GM12878 (cell line): ENCODE results near the gene MSRB1.

Experiments used
- EZH2 ChIP-seq: IDR thresholded peaks from 2 replicates; pipeline ENCODE4 v1.6.1; 2012; ENCODE audit warnings: low read depth, mild to moderate bottlenecking, control low read depth, inconsistent platforms, low read length, borderline replicate concordance; ENCODE audit not compliant: control insufficient read depth
- JUNB ChIP-seq: IDR thresholded peaks from 2 replicates; pipeline ENCODE4 v1.6.1; 2016; ENCODE audit warnings: antibody characterized with exemption, mild to moderate bottlenecking
- MYC ChIP-seq: IDR thresholded peaks from 2 replicates; pipeline ENCODE4 v1.6.1; 2011; ENCODE audit warnings: mild to moderate bottlenecking, low read length, moderate library complexity, inconsistent platforms; ENCODE audit not compliant: insufficient read depth, insufficient replicate concordance, insufficient read length, severe bottlenecking
- POLR2A ChIP-seq: IDR thresholded peaks from 2 replicates; pipeline ENCODE4 v1.6.1; 2011; ENCODE audit warnings: low read depth, mild to moderate bottlenecking, low read length
- RAD21 ChIP-seq: IDR thresholded peaks from 2 replicates; pipeline ENCODE4 v1.6.1; 2011; ENCODE audit warnings: mild to moderate bottlenecking, low read depth, low read length, moderate library complexity; ENCODE audit not compliant: insufficient read depth
- SUZ12 ChIP-seq: fragments of 200-600 bp; sonication (generic); IDR thresholded peaks from one replicate; pipeline ENCODE4 v1.6.1; 2018; ENCODE audit warnings: antibody characterized with exemption, mild to moderate bottlenecking; ENCODE audit not compliant: unreplicated experiment
- TF ChIP-seq, protein P1 (sequence below): IDR thresholded peaks from 2 replicates; pipeline ENCODE4 v1.6.1; 2011; ENCODE audit warnings: low read depth, mild to moderate bottlenecking, low read length, moderate library complexity, borderline replicate concordance; ENCODE audit errors: extremely low read depth
- TF ChIP-seq, protein P2 (sequence below): fragments of 150-350 bp; IDR thresholded peaks from 2 replicates; pipeline ENCODE4 v1.6.1; 2016; ENCODE audit warnings: low read depth, low read length
- TF ChIP-seq, protein P3 (sequence below), 3 experiments: IDR thresholded peaks in 2 of 3; conservative IDR thresholded peaks in 1 of 3; 2 replicates each; pipeline ENCODE4 v1.5.1; 2011; ENCODE audit warnings: low read depth in 3 of 3, low read length in 3 of 3, mild to moderate bottlenecking in 3 of 3, control low read depth in 2 of 3, moderate library complexity in 2 of 3, inconsistent platforms in 1 of 3, mixed read lengths in 1 of 3; ENCODE audit not compliant: control insufficient read depth in 2 of 3, insufficient read depth in 1 of 3; ENCODE audit errors: extremely low read depth in 1 of 3

DNA sequence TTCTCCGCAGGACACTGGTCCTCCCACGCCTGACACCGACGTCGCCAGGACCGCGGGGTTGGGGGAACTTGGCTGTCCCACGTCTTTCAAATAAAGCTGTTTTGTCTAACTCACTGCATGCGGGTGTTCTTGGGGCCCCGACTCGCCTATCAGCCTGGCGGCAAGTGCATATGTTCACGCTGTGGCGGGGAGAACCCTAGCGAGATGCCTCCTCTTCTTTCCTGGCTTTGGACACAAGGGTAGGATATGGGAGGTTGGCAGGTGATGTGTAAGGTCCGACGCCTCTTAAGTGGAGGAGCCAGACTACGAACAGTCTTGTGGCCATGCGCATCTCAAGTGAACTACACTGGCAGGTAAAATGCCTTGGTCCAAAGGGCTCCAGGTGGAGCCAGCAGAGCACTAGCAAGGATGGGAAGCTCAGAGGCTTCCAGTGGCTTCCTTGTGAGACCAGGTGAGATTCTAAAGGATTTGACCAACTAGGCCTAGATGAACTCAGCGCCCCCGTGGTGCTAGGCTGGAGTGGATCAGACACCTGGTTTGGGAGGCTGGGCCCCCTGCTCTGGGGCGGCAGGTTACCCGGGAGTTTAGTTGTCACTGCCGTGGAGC, 22.5 kb upstream of the MSRB1 start:
- no peak for TF ChIP-seq JUNB
- no peak for TF ChIP-seq SUZ12
- TF ChIP-seq, protein P1, sequence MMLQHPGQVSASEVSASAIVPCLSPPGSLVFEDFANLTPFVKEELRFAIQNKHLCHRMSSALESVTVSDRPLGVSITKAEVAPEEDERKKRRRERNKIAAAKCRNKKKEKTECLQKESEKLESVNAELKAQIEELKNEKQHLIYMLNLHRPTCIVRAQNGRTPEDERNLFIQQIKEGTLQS, result no peak
- TF ChIP-seq, protein P2, sequence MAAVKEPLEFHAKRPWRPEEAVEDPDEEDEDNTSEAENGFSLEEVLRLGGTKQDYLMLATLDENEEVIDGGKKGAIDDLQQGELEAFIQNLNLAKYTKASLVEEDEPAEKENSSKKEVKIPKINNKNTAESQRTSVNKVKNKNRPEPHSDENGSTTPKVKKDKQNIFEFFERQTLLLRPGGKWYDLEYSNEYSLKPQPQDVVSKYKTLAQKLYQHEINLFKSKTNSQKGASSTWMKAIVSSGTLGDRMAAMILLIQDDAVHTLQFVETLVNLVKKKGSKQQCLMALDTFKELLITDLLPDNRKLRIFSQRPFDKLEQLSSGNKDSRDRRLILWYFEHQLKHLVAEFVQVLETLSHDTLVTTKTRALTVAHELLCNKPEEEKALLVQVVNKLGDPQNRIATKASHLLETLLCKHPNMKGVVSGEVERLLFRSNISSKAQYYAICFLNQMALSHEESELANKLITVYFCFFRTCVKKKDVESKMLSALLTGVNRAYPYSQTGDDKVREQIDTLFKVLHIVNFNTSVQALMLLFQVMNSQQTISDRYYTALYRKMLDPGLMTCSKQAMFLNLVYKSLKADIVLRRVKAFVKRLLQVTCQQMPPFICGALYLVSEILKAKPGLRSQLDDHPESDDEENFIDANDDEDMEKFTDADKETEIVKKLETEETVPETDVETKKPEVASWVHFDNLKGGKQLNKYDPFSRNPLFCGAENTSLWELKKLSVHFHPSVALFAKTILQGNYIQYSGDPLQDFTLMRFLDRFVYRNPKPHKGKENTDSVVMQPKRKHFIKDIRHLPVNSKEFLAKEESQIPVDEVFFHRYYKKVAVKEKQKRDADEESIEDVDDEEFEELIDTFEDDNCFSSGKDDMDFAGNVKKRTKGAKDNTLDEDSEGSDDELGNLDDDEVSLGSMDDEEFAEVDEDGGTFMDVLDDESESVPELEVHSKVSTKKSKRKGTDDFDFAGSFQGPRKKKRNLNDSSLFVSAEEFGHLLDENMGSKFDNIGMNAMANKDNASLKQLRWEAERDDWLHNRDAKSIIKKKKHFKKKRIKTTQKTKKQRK, result no peak
- TF ChIP-seq, protein P3, sequence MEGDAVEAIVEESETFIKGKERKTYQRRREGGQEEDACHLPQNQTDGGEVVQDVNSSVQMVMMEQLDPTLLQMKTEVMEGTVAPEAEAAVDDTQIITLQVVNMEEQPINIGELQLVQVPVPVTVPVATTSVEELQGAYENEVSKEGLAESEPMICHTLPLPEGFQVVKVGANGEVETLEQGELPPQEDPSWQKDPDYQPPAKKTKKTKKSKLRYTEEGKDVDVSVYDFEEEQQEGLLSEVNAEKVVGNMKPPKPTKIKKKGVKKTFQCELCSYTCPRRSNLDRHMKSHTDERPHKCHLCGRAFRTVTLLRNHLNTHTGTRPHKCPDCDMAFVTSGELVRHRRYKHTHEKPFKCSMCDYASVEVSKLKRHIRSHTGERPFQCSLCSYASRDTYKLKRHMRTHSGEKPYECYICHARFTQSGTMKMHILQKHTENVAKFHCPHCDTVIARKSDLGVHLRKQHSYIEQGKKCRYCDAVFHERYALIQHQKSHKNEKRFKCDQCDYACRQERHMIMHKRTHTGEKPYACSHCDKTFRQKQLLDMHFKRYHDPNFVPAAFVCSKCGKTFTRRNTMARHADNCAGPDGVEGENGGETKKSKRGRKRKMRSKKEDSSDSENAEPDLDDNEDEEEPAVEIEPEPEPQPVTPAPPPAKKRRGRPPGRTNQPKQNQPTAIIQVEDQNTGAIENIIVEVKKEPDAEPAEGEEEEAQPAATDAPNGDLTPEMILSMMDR (IDR thresholded peaks at IDR 0.05 in 2 of 3, conservative IDR thresholded peaks at IDR 0.05 in 1 of 3; ENCODE audit: control insufficient read depth in 2 of 3, extremely low read depth in 1 of 3, insufficient read depth in 1 of 3, low read depth in 3 of 3, low read length in 3 of 3), result no peak
- TF ChIP-seq MYC, result no peak
- TF ChIP-seq EZH2, result no peak
- TF ChIP-seq POLR2A, result 0 out of 2 replicates have a peak, but pooled peaks have one; percentile 49
- no peak for TF ChIP-seq RAD21
